HCT116 (cell line): ENCODE measurements around the gene WFDC5. TPM values are rescaled to one million over a fixed set of nuclear protein-coding genes. Genes with fewer than 3 reads are reported as not detected.

Experiments
- ATAC-seq: fragments of 200-7000 bp; cut with Tn5 transposase; 2 replicates; pipeline ENCODE4 v1.9.1; 2020; ENCODE audit warnings: mild to moderate bottlenecking, moderate library complexity
- BruUV-seq: library from RNA; stranded (reverse); fragments of 400-500 nt; replicated peaks from 2 replicates; lab custom pipeline; 2021; lab: Mats Ljungman, UMichigan
- CTCF ChIA-PET: fragments of 300-600 bp; sonication (Branson Sonifier 250); formaldehyde crosslinking; loops from one replicate; lab custom pipeline; 2021; ENCODE audit warnings: antibody characterized with exemption; lab: Charles Lee
- POLR2A ChIA-PET: fragments of 300-600, 350-600 bp; sonication (Branson Sonifier 250); formaldehyde crosslinking; loops from one replicate; lab custom pipeline; 2021; ENCODE audit warnings: antibody characterized with exemption; lab: Charles Lee
- RAD21 ChIA-PET, 2 experiments: fragments of 300-600 bp; sonication (Branson Sonifier 250); formaldehyde crosslinking; loops; one replicate each; lab custom pipeline; 2023; ENCODE audit warnings: low total read pairs in 2 of 2; ENCODE audit not compliant: uncharacterized antibody in 2 of 2, unreplicated experiment in 2 of 2, low non-redundant PET in 1 of 2; lab: Charles Lee
- DNase-seq: peaks from one replicate; pipeline ENCODE4 v3.0.0-alpha.2; 2010; ENCODE audit warnings: low read depth, low spot score
- H2AFZ ChIP-seq: fragments of 200-600 bp; shearing (Covaris generic), sonication (generic); 2 replicates; pipeline ENCODE4 v1.6.1; 2017; ENCODE audit warnings: low read depth, mixed run types, mixed read lengths, antibody characterized with exemption, low read length; ENCODE audit not compliant: poor library complexity, severe bottlenecking
- H3K27ac ChIP-seq: 2 replicates; pipeline ENCODE4 v1.5.1; 2012; ENCODE audit warnings: low read depth, low read length
- H3K27me3 ChIP-seq: fragments of 200-600 bp; sonication (generic); 2 replicates; pipeline ENCODE4 v1.6.1; 2016; ENCODE audit warnings: mixed run types, low read length, mixed read lengths; ENCODE audit not compliant: insufficient read depth
- H3K36me3 ChIP-seq, 2 experiments: fragments of 200-500 bp in 1 of 2; fragments of 200-600 bp in 1 of 2; sonication (Bioruptor generic) in 1 of 2; sonication (generic) in 1 of 2; 2 replicates each; pipeline versions ENCODE4 v1.5.1 to v1.6.1; 2014 to 2016; ENCODE audit warnings: low read length in 2 of 2, inconsistent platforms in 1 of 2, mixed read lengths in 1 of 2, mixed run types in 1 of 2; ENCODE audit not compliant: insufficient read depth in 2 of 2, control insufficient read depth in 1 of 2
- H3K4me1 ChIP-seq, 2 experiments: fragments of 200-600 bp in 1 of 2; sonication (generic) in 1 of 2; 2 replicates each; pipeline versions ENCODE4 v1.5.1 to v1.6.1; 2012 to 2017; ENCODE audit warnings: low read length in 2 of 2, inconsistent platforms in 1 of 2, mild to moderate bottlenecking in 1 of 2, mixed read lengths in 1 of 2, mixed run types in 1 of 2, moderate library complexity in 1 of 2; ENCODE audit not compliant: insufficient read depth in 2 of 2, control insufficient read depth in 1 of 2
- H3K4me2 ChIP-seq: fragments of 200-600 bp; sonication (generic); 2 replicates; pipeline ENCODE4 v1.6.1; 2017; ENCODE audit warnings: mixed run types, low read length, mixed read lengths
- H3K4me3 ChIP-seq, 2 experiments: fragments of 200-600 bp in 1 of 2; sonication (generic) in 1 of 2; replicated peaks in 1 of 2; 2 replicates each; pipeline ENCODE4 v1.5.1; 2011 to 2016; ENCODE audit warnings: low read length in 2 of 2, control low read depth in 1 of 2, low read depth in 1 of 2, mild to moderate bottlenecking in 1 of 2, mixed read lengths in 1 of 2, mixed run types in 1 of 2
- H3K79me2 ChIP-seq: fragments of 200-600 bp; sonication (generic); 2 replicates; pipeline ENCODE4 v1.6.1; 2017; ENCODE audit warnings: mild to moderate bottlenecking, mixed run types, low read length, moderate library complexity, mixed read lengths; ENCODE audit not compliant: insufficient read depth
- H3K9ac ChIP-seq: fragments of 200-600 bp; sonication (generic); 2 replicates; pipeline ENCODE4 v1.6.1; 2016; ENCODE audit warnings: low read length, mixed read lengths
- H3K9me2 ChIP-seq: fragments of 200-600 bp; sonication (generic), shearing (Covaris generic); 2 replicates; pipeline ENCODE4 v1.6.1; 2017; ENCODE audit warnings: mixed run types, mild to moderate bottlenecking, moderate library complexity; ENCODE audit not compliant: insufficient read depth
- H3K9me3 ChIP-seq, 2 experiments: fragments of 200-500 bp in 1 of 2; fragments of 200-600 bp in 1 of 2; sonication (Bioruptor generic) in 1 of 2; sonication (generic) in 1 of 2; 2 replicates each; pipeline ENCODE4 v1.6.1; 2014 to 2017; ENCODE audit warnings: low read length in 2 of 2, mixed read lengths in 2 of 2, inconsistent platforms in 1 of 2, low read depth in 1 of 2, mild to moderate bottlenecking in 1 of 2, mixed run types in 1 of 2, moderate library complexity in 1 of 2; ENCODE audit not compliant: control insufficient read depth in 1 of 2, insufficient read depth in 1 of 2
- H4K20me1 ChIP-seq: fragments of 200-600 bp; sonication (generic), shearing (Covaris generic); 2 replicates; pipeline ENCODE4 v1.6.1; 2017; ENCODE audit warnings: mixed run types, mild to moderate bottlenecking, moderate library complexity; ENCODE audit not compliant: insufficient read depth
- ATF3 ChIP-seq: IDR thresholded peaks from 2 replicates; pipeline ENCODE4 v1.6.1; 2012
- CBX3 ChIP-seq: IDR thresholded peaks from 2 replicates; pipeline ENCODE4 v1.6.1; 2012; ENCODE audit warnings: low read depth
- CEBPB ChIP-seq: IDR thresholded peaks from 2 replicates; pipeline ENCODE4 v1.6.1; 2012; ENCODE audit warnings: low read depth
- EGR1 ChIP-seq: IDR thresholded peaks from 2 replicates; pipeline ENCODE4 v1.6.1; 2012; ENCODE audit warnings: low read depth
- ELF1 ChIP-seq: IDR thresholded peaks from 2 replicates; pipeline ENCODE4 v1.6.1; 2012; ENCODE audit warnings: low read depth, borderline replicate concordance
- EZH2 ChIP-seq: fragments of 200-600 bp; sonication (generic); IDR thresholded peaks from 2 replicates; pipeline ENCODE4 v1.6.1; 2017; ENCODE audit warnings: antibody characterized with exemption, mixed run types
- POLR2AphosphoS5 ChIP-seq: IDR thresholded peaks from 2 replicates; pipeline ENCODE4 v1.6.1; 2011; ENCODE audit warnings: mild to moderate bottlenecking, low read depth, low read length, moderate library complexity
- TCF7L2 ChIP-seq: IDR thresholded peaks from 2 replicates; pipeline ENCODE4 v1.7.0; 2011; ENCODE audit warnings: borderline replicate concordance, inconsistent platforms; ENCODE audit not compliant: insufficient read depth, insufficient read length; ENCODE audit errors: extremely low read depth
- intact Hi-C: fragments of 100-400 bp; cut with micrococcal nuclease; formaldehyde crosslinking; loops from 2 replicates; pipeline ENCODE4 v1.10.0; 2022
- total RNA-seq: library from RNA; stranded (reverse); gene quantifications from one replicate; pipeline ENCODE4 v1.2.1, GENCODE V29; 2021; ENCODE audit not compliant: unreplicated experiment
- TF ChIP-seq, protein P1 (sequence below): IDR thresholded peaks from 2 replicates; pipeline ENCODE4 v1.6.1; 2011; ENCODE audit warnings: mild to moderate bottlenecking, low read length, moderate library complexity; ENCODE audit not compliant: insufficient replicate concordance; ENCODE audit errors: extremely low read depth

Gene WFDC5
- total RNA-seq, 1 experiment from 2014 or later = not detected

DNA sequence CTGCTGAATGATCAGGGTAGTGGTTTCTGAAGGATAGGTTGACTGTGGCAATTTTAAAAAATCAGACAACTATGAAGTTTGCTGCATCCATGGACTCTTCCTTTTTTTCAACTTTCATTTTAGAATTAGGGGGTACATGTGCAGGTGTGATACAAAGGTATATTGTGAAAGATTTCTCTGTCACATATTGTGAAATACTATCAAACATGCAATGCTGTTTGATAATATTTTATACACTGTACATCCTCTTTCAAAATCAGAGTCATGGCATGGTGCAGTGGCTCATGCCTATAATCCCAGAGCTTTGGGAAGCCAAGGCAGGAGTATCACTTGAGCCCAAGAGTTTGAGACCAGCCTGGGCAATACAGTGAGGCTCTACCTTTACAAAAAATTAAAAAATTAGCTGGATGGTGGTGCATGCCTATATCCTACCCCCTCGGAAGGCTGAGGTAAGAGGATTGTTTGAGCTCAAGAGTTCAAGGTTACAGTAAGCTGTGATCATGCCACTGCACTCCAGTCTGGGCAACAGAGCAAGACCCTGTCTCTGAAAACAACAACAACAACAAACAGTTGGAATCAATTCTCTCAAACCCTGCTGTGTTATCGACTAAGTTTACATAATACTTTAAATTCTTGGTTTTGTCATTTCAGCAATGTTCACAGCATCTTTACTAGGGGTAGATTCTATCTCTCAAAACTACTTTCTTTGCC, 4.7 kb upstream of the WFDC5 start:
- DNase-seq = no peak
- no peak overlapping the region for H3K4me2 ChIP-seq
- H3K9me2 ChIP-seq = no peaks in the 10 kb centered on the region
- no peaks in the 10 kb centered on the region for H3K4me1 ChIP-seq
- ChIA-PET RAD21 (no interaction called here), POLR2A (no interaction called here), CTCF (interaction anchor here (1.9 kb wide), 1 partner anchor 8 kb away, joined by 9 read pairs; no protein-coding TSS in a partner anchor)
- H3K9me3 ChIP-seq = no peaks in the 10 kb centered on the region
- intact Hi-C loops = no loop called here
- H2AFZ ChIP-seq = no peak overlapping the region
- H3K79me2 ChIP-seq = no peaks in the 10 kb centered on the region
- no peak for ATAC-seq
- H3K9ac ChIP-seq = no peak overlapping the region
- no peaks in the 10 kb centered on the region; the same call in 1 of the 2 replicates for H3K27me3 ChIP-seq
- TF ChIP-seq ELF1 (no peak), CEBPB (no peak), ATF3 (no peak), EZH2 (no peak), TCF7L2 (no peak), EGR1 (no peak), POLR2AphosphoS5 (no peak), CBX3 (no peak)
- TF ChIP-seq, protein P1, sequence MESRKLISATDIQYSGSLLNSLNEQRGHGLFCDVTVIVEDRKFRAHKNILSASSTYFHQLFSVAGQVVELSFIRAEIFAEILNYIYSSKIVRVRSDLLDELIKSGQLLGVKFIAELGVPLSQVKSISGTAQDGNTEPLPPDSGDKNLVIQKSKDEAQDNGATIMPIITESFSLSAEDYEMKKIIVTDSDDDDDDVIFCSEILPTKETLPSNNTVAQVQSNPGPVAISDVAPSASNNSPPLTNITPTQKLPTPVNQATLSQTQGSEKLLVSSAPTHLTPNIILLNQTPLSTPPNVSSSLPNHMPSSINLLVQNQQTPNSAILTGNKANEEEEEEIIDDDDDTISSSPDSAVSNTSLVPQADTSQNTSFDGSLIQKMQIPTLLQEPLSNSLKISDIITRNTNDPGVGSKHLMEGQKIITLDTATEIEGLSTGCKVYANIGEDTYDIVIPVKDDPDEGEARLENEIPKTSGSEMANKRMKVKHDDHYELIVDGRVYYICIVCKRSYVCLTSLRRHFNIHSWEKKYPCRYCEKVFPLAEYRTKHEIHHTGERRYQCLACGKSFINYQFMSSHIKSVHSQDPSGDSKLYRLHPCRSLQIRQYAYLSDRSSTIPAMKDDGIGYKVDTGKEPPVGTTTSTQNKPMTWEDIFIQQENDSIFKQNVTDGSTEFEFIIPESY = no peak
- no peak overlapping the region for H3K27ac ChIP-seq
- H4K20me1 ChIP-seq = no peaks in the 10 kb centered on the region
- no TSS peak for BruUV-seq
- H3K36me3 ChIP-seq = no peaks in the 10 kb centered on the region
- H3K4me3 ChIP-seq = no peak overlapping the region
